Measurements from ENCODE around the gene C10orf143.

C10orf143 gene

GRCh38 chr10:130029209-130029608, 81.4 kb downstream of the C10orf143 start:
- H3K79me2 ChIP-seq (ENCODE audit: insufficient read depth, low read depth): no peaks in the 10 kb centered on the region
- no peak overlapping the region for H3K4me2 ChIP-seq
- H3K9ac ChIP-seq: no peak overlapping the region
- no peak overlapping the region for H3K4me3 ChIP-seq (IDR thresholded peaks at IDR 0.05; ENCODE audit: insufficient read depth, low read depth, low read length)
- no peaks in the 10 kb centered on the region for H3K27me3 ChIP-seq (ENCODE audit: insufficient read depth, low read depth)
- TF ChIP-seq CTCF (conservative IDR thresholded peaks at IDR 0.05; ENCODE audit: low read depth, low read length): no peak
- no peak overlapping the region for H2AFZ ChIP-seq (ENCODE audit: low read depth)
- no peaks in the 10 kb centered on the region for H4K20me1 ChIP-seq (ENCODE audit: insufficient read depth)
- no peaks in the 10 kb centered on the region for H3K36me3 ChIP-seq (ENCODE audit: insufficient read depth)
- no peaks in the 10 kb centered on the region for H3K4me1 ChIP-seq (ENCODE audit: low read depth, poor library complexity, severe bottlenecking)
- H3K27ac ChIP-seq: no peak overlapping the region

GRCh38 chr10:130028465-130028819, 82.2 kb downstream of the C10orf143 start:
- no peaks in the 10 kb centered on the region for H3K4me1 ChIP-seq (ENCODE audit: low read depth, poor library complexity, severe bottlenecking)
- no peak overlapping the region for H3K4me2 ChIP-seq
- TF ChIP-seq CTCF (conservative IDR thresholded peaks at IDR 0.05; ENCODE audit: low read depth, low read length): no peak
- H3K9ac ChIP-seq: no peak overlapping the region
- H4K20me1 ChIP-seq (ENCODE audit: insufficient read depth): no peaks in the 10 kb centered on the region
- no peak overlapping the region for H3K27ac ChIP-seq
- no peak overlapping the region for H3K4me3 ChIP-seq (IDR thresholded peaks at IDR 0.05; ENCODE audit: insufficient read depth, low read depth, low read length)
- H3K79me2 ChIP-seq (ENCODE audit: insufficient read depth, low read depth): no peaks in the 10 kb centered on the region
- H3K36me3 ChIP-seq (ENCODE audit: insufficient read depth): no peaks in the 10 kb centered on the region
- no peak overlapping the region for H2AFZ ChIP-seq (ENCODE audit: low read depth)
- H3K27me3 ChIP-seq (ENCODE audit: insufficient read depth, low read depth): no peaks in the 10 kb centered on the region

GRCh38 chr10:130027716-130028464, 82.7 kb downstream of the C10orf143 start:
- TF ChIP-seq CTCF (conservative IDR thresholded peaks at IDR 0.05; ENCODE audit: low read depth, low read length): no peak
- H3K27ac ChIP-seq: no peak overlapping the region
- no peaks in the 10 kb centered on the region for H4K20me1 ChIP-seq (ENCODE audit: insufficient read depth)
- no peaks in the 10 kb centered on the region for H3K4me1 ChIP-seq (ENCODE audit: low read depth, poor library complexity, severe bottlenecking)
- no peaks in the 10 kb centered on the region for H3K27me3 ChIP-seq (ENCODE audit: insufficient read depth, low read depth)
- no peak overlapping the region for H3K9ac ChIP-seq
- no peak overlapping the region for H3K4me3 ChIP-seq (IDR thresholded peaks at IDR 0.05; ENCODE audit: insufficient read depth, low read depth, low read length)
- H2AFZ ChIP-seq (ENCODE audit: low read depth): no peak overlapping the region
- H3K79me2 ChIP-seq (ENCODE audit: insufficient read depth, low read depth): no peaks in the 10 kb centered on the region
- no peaks in the 10 kb centered on the region for H3K36me3 ChIP-seq (ENCODE audit: insufficient read depth)
- H3K4me2 ChIP-seq: no peak overlapping the region

- Histone ChIP-seq H3K9ac (no peak overlapping the region), H3K79me2 (ENCODE audit: insufficient read depth, low read depth) (no peaks in the 10 kb centered on the region), H3K4me1 (ENCODE audit: low read depth, poor library complexity, severe bottlenecking) (no peaks in the 10 kb centered on the region), H3K27ac (no peak overlapping the region), H4K20me1 (ENCODE audit: insufficient read depth) (no peaks in the 10 kb centered on the region), H3K36me3 (ENCODE audit: insufficient read depth) (no peaks in the 10 kb centered on the region), H3K4me3 (IDR thresholded peaks at IDR 0.05; ENCODE audit: insufficient read depth, low read depth, low read length) (no peak overlapping the region), H3K27me3 (ENCODE audit: insufficient read depth, low read depth) (no peaks in the 10 kb centered on the region), H2AFZ (ENCODE audit: low read depth) (no peak overlapping the region), H3K4me2 (no peak overlapping the region)
- TF ChIP-seq CTCF (conservative IDR thresholded peaks at IDR 0.05; ENCODE audit: low read depth, low read length): no peak
Observed at GRCh38 chr10:130026670-130027456, 83.8 kb downstream of the C10orf143 start.

Data from KMS-11 (cell line).